Superior temporal gyrus (tissue), 1 donor: ENCODE data around the gene ATP8B1.
"Not testable (repeated sequence)": the region's sequence is repeated elsewhere in the genome, so short reads cannot be mapped to it uniquely, and the experiment has no call there.

Source experiments
- DNase-seq: peaks from one replicate; pipeline ENCODE4 v3.0.0-alpha.2; 2016; ENCODE audit errors: extremely low spot score

Gene ATP8B1

DNA sequence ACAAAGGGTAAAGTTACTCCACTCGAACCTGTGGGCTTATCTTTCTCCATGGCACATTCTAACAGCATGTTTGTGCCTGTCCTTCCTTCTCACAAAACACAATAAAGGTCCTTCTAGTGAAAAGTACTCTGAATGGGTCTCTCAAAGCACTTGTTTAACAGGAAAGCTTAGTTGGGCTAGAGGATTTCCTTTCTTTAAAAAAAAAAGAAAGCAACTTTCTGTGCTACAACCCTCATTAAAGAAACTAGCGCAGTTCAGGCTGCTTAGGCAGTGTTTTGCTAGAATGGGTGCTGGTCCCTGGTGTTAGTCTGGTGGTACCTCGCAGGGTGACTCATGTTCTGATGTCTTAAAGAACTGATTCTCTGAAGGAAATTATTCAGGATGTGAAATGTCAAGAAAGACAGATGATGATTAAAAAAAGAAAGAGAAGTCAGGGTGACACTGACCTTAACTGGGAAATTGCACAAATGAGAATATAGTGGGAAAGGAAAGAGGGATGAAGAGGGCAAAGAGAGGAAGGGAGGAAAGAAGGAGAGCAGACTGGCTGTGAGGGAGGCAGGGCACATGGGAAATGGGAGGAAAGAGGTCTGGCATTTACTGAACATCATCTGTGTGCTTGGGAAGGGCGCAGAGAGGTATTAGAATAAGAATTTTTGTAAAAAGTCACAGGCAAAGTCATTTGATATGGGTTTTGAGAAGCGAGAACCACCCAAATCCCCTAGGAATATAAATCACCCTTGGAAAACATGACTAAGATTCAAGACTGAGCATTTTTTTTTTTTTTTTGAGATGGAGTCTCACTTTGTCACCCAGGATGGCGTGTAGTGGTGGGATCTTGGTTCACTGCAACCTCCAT is 74.9 kb downstream of the ATP8B1 start:
- no peak for DNase-seq

DNA sequence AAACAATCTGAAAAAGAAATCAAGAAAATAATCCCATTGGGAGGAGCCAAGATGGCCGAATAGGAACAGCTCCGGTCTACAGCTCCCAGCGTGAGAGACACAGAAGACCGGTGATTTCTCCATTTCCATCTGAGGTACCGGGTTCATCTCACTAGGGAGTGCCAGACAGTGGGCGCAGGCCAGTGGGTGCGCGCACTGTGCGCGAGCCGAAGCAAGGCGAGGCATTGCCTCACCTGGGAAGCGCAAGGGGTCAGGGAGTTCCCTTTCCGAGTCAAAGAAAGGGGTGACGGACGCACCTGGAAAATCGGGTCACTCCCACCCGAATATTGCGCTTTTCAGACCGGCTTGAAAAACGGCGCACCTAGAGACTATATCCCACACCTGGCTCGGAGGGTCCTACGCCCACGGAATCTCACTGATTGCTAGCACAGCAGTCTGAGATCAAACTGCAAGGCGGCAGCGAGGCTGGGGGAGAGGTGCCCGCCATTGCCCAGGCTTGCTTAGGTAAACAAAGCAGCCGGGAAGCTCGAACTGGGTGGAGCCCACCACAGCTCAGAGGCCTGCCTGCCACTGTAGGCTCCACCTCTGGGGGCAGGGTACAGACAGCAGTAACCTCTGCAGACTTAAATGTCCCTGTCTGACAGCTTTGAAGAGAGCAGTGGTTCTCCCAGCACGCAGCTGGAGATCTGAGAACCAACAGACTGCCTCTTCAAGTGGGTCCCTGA is 83.7 kb downstream of the ATP8B1 start:
- not testable (repeated sequence) for DNase-seq

DNA sequence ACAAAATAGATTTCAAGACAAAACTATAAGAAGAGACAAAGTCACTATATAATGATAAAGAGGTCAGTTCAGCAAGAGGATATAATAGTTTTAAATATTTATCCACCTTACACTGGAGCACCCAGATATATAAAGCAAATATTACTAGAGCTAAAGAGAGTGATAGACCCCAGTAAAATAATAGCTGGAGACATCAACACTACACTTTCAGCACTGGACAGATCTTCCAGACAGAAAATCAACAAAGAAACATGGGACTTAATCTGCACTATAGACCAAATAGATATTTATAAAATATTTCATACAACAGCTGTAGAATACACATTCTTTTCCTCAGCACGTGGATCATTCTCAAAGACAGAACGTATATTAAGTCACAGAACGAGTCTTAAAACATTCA is 86.6 kb downstream of the ATP8B1 start:
- no peak for DNase-seq

DNA sequence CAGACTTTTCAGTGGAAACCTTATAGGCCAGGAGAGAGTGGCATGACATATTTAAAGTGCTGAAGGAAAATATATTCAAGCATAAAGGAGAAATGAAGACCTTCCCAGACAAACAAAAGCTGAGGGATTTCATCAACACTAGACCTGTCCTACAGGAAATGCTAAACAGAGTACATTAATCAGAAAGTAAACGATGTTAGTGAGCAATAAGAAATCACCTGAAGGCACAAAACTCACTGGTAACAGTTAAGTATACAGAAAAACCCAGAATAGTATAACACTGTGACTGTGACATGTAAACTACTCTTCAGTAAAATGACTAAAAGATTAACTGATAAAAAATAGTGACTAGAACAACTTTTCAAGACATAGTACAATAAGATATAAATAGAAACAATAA is 87.4 kb downstream of the ATP8B1 start:
- DNase-seq, result no peak

DNA sequence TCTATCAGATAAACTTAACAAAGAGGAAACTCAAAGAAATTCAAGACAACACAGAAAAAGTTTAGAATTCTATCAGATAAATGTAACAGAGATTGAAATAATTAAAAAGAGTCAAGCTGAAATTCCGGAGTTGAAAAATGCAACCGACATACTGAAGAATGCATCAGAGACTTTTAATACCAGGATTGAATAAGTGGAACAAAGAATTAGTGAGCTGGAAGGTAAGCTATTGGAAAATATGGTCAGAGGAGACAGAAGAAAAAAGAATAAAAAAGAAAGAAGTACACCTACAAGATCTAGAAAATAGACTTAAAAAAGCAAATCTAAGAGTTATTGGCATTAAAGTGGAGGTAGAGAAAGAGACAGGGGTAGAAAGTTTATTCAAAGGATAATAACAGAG is 88.0 kb downstream of the ATP8B1 start:
- no peak for DNase-seq

DNA sequence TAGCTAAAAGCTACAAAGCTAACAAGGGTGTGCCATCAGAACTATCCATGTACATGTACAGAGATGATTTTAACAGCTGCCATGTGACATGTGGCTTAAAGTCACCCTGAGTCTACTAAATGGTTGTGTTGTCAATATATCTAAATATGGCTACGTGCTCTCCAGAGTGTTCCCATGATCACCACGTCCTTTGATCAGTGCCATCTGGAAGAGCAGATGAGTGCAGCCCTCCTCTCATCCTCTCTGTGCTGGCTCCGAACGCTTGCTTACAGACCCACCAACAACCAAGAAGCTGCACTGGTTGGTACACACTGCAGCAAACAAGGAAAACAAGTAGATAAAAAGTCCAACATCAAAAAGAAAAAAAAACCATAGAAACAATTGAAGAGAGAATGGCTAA is 92.9 kb downstream of the ATP8B1 start:
- DNase-seq, result no peak

DNA sequence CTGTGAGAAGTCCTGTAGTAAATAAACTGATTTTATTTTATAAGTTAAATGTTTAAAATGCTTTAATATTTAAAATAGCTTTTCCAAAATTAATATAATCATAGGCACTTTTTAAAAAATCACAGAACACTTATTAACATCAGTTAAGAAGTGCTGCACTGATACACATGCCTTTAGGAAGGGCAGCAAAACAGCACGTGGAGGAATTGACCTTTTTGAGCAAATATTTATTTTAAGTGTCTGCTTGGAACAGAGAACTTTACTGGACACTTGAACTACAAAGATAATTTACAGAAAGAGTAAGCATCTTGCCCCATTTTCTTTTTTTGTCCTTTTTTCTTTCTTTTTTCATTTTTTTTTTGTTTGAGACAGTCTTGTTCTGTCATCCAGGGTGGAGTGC is 93.8 kb downstream of the ATP8B1 start:
- DNase-seq, result no peak

DNA sequence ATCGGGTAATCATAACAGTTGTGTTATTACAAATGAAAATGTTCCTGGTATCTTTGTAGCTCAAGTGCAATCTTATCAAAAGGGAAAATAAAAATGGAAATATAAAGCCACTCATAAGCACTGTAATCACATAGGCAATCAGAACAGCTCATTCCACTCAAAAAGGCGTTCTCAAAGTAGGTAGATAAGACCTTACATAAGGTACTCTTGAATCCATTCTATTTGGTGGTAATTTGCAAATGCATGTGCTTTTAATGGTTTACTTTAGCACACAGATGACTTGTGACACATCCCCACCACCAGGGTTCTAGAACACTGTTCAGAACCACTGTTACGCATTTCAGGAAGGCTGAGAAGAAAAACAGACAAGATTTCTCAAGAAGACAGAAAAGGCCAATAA is 94.8 kb downstream of the ATP8B1 start:
- DNase-seq, result no peak

DNA sequence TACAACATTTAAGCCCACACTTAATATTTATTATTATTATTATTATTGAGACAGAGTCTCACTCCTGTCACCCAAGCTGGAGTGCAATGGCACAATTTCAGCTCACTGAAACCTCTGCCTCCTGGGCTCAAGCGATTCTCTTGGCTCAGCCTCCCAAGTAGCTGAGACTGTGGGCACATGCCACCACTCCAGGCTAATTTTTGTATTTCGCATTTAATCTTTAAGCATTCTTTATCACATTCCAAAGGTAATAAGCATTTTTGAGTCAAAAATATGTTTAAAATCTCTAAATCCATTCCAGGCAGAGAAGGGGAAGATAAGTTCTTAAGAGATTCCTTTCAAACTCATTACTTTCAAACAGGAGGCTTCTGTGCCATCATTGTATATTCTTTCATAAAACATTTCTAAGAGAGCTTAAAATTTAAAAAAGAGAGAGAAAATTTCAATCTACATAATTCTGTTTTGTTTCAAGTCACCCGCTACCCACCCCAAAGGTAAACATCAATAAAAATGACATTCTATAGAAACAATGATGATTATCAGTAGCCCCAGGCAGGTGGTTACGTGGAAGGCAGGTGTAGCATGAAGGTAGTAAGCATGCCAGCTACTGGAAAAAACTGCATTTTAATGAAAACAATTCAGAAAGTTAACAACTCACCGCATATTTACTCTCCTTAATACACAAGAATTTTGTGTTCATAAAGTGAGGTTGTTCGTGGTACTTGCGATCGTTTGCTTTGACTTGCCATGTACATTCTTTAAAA is 97.1 kb downstream of the ATP8B1 start:
- no peak for DNase-seq

DNA sequence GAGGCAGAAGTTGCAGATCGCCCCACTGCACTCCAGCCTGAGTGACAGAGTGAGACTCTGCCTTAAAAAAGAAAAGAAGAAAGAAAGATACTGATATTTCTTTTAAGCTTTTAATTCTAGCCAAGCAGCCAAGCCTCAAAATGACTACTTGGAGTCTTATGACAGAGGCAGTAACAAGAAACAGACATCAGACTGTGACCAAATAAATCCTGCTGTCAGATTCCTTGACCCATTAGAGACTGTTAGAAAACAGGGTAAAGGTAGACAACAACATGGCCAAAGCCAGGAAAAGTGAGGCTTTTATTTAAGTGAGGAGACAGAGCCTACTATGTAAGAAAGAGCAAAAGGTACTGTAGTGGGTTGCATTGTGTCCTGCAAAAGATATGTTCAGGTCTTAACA is 98.1 kb downstream of the ATP8B1 start:
- no peak for DNase-seq

DNA sequence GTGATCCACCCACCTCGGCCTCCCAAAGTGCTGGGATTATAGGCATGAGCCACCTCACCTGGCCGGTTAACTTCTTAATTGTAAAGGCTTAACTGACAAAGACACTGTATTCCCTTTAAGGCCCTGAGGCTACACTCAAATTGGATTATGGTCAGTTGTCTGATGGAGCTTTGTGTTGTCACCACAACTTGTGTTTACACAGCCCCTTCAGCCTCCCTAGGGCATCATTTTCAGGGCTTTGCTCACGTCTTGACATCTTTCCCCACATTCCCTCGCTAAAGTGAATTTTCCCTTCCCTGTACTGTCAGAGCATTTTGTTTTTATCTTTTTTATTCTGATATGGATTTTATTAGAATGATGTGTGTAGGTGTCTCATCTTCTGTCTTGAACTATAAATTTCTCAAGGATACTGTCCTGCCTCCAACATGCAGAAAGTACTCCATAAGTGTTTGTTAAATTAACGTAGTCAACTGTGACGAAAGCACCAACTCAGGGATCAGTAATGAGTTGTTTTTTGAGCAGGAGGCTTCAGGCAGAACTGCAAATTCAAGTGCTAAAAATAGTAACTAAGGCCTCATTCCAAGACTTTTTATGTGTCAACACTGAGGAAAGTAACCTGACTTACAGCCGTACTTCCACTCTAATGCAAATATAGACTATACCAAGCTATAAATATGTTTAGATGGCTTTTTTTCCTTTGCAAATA is 104.4 kb downstream of the ATP8B1 start:
- peak; percentile 52 for DNase-seq

DNA sequence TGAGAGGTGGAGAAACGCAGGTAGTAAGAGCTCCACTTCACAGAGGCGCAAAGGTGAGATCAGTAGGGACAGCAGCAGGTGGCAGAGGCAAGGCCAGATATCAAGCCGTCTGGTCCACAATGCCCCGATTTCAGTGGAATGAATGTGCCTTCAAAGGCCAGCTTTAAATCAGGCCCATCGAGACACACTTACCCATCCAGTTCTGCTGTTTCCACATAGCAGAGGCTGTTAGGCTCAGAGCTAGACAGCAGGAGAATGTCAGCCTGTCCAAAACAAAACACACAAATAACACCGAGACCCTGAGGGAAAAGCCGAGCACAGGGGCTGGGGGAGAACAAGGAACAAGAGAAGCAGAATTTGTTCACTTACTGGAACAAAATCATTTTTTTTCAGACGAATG is 105.7 kb downstream of the ATP8B1 start:
- DNase-seq, result no peak

DNA sequence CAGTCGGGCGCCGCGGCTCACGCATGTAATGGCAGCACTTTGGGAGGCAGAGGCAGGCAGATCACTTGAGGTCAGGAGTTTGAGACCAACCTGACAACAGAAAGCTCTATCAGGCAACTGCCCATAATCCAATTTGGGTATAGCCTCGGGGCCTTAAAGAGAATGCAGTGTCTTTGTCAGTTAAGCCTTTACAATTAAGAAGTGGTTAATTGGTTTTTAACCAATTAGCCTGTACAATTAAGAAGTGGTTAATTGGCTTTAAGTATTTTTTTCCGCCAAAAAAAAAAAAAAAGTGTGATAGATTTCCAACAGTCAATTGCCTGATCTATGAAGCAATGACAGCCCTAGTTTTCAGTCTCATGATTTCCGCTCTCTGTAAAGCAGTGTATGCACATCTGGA is 106.8 kb downstream of the ATP8B1 start:
- no peak for DNase-seq

DNA sequence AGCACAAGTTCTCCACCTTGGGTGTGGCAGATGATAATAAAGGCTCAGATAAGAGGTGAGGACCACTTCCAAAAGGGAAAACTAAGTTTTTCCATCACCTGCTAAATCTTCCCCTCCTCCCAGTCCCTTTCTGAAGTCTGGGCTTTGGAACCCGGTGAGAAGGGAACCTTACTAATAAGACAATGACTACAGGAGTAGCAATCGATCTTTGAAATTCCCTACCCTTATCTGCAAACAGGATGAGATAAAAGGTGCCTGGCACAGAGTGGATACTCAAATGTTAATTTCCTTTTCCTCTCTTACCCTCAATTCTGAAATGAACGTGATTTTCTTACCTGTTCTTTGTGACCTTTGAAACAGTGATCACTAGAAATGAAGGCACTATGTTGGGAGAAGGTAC is 111.8 kb downstream of the ATP8B1 start:
- no peak for DNase-seq

DNA sequence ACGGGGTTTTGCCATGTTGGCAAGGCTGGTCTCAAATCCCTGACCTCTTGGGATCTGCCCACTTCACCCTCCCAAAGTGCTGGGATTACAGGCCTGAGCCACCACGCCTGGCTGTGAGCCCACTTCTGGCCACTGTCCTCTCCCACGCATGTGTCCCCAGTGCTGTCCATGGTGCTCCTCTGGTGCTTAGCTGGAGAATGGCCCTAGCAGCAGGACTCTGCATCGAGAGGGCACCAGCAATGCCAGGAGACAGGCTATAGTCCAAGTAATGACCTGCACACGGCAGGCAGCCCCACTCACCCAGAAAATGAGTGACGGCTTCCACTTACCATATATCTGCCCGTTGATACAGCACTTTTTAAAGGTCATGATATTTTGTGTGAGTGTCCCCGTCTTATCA is 115.1 kb downstream of the ATP8B1 start:
- DNase-seq, result no peak

DNA sequence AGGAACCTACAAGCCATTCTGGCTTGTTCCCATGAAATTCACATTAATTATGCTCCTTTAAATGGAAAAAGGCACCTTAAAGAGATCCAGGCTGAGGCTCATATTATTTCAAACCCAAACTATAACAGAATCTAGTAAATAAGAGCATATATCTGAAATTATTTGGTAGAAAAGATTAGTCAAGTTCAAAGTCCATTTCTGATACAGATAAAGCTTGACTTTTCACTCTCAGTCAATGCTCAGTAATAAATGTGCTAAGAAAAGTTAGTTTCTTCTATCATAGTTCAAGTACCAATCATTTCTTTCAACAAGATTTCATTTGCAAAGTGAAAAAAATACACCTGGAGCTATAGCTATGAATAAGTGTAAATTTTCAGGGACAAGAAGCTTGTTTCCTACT is 119.6 kb downstream of the ATP8B1 start:
- DNase-seq, result no peak

DNA sequence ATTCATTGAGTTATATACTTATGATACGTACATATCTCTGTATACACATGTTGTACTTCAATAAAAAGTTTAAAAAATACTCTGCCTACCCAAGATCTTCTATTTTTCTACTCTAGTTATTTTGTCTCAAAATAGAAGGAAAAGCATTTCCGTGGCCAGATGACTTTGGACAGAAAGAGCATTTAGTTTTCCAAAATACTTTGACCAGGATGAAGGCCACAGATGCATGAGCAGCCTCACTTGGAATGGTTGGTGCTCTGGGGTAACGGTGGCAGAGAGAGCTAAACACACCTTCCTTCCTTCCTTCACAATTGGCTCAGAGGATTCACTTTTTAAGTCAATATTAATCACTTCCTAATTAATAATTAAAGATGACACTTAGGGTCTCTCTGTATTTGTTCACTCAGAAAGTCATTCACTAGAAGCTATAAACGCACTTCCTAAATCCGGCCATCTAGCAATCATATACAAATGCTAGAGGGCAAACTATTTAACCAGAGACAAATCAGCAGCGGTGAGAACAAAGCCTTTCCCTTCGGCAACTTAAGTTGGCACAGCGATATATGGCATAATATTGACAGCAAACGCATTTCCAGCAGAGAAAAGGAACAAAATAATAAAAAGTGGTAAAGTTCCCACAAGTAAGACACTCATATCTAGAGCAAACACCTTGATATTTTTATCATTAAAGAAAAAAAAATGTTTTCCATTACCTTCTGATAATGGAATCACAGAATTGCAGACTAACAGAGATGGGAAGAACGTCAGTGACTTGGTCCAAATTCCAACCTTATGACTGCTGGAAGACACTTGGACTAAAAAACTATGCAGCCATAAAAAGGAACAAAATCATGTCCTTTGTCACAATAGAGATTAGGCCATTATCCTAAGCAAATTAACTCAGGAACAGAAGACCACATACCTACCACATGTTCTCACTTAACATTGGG is 125.6 kb downstream of the ATP8B1 start:
- no peak for DNase-seq

DNA sequence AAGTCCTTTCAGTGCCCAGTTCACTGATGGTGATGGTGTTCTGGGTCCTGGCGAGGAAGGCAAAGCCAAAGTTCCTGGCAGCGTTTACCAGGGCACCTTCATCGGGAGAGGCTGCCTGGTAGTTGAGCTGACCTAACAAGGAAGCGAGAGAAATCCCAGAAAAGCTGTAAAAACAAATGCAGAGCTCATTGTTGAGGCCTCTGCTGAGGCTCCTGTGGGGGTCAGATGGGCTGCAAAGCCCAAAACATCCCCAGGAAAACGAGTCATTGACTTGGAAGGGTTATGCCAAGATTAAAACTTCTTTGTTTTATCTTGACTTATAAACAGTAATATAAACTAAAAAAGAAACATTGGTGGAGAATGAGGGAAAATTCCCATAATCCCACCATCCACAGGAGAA is 128.2 kb downstream of the ATP8B1 start:
- no peak for DNase-seq

DNA sequence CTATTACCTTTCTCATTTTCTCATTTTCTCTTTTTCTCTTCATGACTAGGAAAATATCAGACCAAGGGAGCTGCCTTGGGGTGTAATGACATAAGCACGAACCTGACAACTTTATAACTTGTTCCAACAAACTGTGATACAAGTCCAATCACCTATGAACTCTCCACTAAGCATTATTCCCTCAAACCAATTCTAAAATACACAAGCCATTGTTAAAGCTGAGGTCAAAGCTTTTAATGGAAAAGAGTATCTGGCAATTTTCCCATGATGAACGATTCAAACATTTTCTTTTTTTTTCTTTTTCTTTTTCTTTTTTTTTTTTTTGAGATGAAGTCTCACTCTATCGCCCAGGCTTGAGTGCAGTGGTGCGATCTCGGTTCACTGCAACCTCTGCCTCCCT is 133.1 kb downstream of the ATP8B1 start:
- DNase-seq, result no peak

DNA sequence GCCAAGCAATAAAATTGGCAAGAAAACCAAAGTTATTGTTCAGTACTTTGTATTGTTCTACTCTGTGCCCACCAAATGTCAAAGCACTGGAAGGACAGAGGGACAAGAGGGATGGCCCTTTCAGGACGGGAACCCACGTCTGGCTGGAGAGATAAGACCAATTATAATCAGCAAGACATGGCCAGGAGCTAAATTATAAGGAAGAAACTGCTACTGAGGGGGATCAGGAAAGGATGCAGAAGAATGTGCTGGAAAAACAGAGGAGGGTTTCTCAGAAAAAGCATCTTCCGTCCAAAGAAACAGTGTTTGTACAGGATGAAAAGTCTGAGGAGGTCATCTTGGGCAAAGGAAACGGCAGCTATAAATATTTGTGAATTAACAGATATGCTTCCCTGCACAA is 135.1 kb downstream of the ATP8B1 start:
- DNase-seq, result no peak
